ENCODE measurements around the gene UGT1A6. TPM values are rescaled to one million over a fixed set of nuclear protein-coding genes. Genes with fewer than 3 reads are reported as not detected.

UGT1A6 gene
- polyA plus RNA-seq, 1 of the 3 experiments (the other 2 are of a cell fraction): not detected

- TF ChIP-seq TEAD4 (IDR thresholded peaks at IDR 0.05; ENCODE audit: borderline replicate concordance, insufficient read depth) (no peak), IRF3 (IDR thresholded peaks at IDR 0.05; ENCODE audit: low read depth, low read length) (no peak), FOXM1 (IDR thresholded peaks at IDR 0.05; ENCODE audit: low read depth) (no peak), MXI1 (IDR thresholded peaks at IDR 0.05; ENCODE audit: low read depth, low read length) (no peak), ELF1 (IDR thresholded peaks at IDR 0.05) (no peak), SIN3A (IDR thresholded peaks at IDR 0.05; ENCODE audit: borderline replicate concordance, low read depth, low read length) (no peak)
Measured at GRCh38 chr2:233761040-233761769, 68.5 kb downstream of the UGT1A6 start (continued).

- Histone ChIP-seq H2AFZ (ENCODE audit: low read depth) (no peak overlapping the region), H3K79me2 (ENCODE audit: insufficient read depth) (no peaks in the 10 kb centered on the region), H3K27ac (ENCODE audit: low read depth in 2 of 2, low read length in 1 of 2) (no peak overlapping the region), H3F3A (replicated peaks; ENCODE audit: insufficient read depth) (no peaks in the 10 kb centered on the region), H3K9me3 (no peaks in the 10 kb centered on the region), H3K4me1 (ENCODE audit: control insufficient read depth in 1 of 2, insufficient read depth in 2 of 2, low read depth in 1 of 2, low read length in 1 of 2) (no peaks in the 10 kb centered on the region), H3K27me3 (ENCODE audit: insufficient read depth) (no peaks in the 10 kb centered on the region), H4K20me1 (ENCODE audit: insufficient read depth) (no peaks in the 10 kb centered on the region), H3K9me2 (no peaks in the 10 kb centered on the region), H3K4me2 (no peak overlapping the region), H3K36me3 (replicated peaks in 1 of 2; ENCODE audit: control insufficient read depth in 1 of 2, insufficient read depth in 2 of 2, low read length in 1 of 2) (no peaks in the 10 kb centered on the region), H3K9ac (no peak overlapping the region), H3K4me3 (ENCODE audit: low read depth in 2 of 2, low read length in 1 of 2) (no peak overlapping the region)
- no peak for DNase-seq
- CTCF ChIA-PET: no interaction called here
- POLR2A ChIA-PET: no interaction called here
- TF ChIP-seq FOXM1 (IDR thresholded peaks at IDR 0.05; ENCODE audit: low read depth): no peak
- TF ChIP-seq FOXJ3 (CRISPR knock-in tag; IDR thresholded peaks at IDR 0.05): no peak
- no peak for TF ChIP-seq TEAD4 (IDR thresholded peaks at IDR 0.05; ENCODE audit: borderline replicate concordance, insufficient read depth)
- TF ChIP-seq YY1 (IDR thresholded peaks at IDR 0.05; ENCODE audit: low read depth): no peak
- TF ChIP-seq PBX3 (IDR thresholded peaks at IDR 0.05): no peak
- no peak for TF ChIP-seq TAF1 (IDR thresholded peaks at IDR 0.05; ENCODE audit: borderline replicate concordance, low read depth, low read length)
- WGBS (ENCODE audit: low lambda C conversion rate): 18% methylated on average over 7 of the region's 7 CpGs
Measured at GRCh38 chr2:233764264-233764663, 71.6 kb downstream of the UGT1A6 start.

GRCh38 chr2:233764761-233765160 is 72.1 kb downstream of the UGT1A6 start:
- no peak overlapping the region for H3K4me2 ChIP-seq
- TF ChIP-seq PBX3 (IDR thresholded peaks at IDR 0.05) (no peak), NRF1 (IDR thresholded peaks at IDR 0.05; ENCODE audit: low read depth, low read length) (no peak), CTCF (IDR thresholded peaks at IDR 0.05) (no peak), JUND (IDR thresholded peaks at IDR 0.05) (no peak), USF2 (IDR thresholded peaks at IDR 0.05; ENCODE audit: borderline replicate concordance, low read depth, low read length) (no peak), MXI1 (IDR thresholded peaks at IDR 0.05; ENCODE audit: low read depth, low read length) (no peak), TAF1 (IDR thresholded peaks at IDR 0.05; ENCODE audit: borderline replicate concordance, low read depth, low read length) (no peak), TEAD4 (IDR thresholded peaks at IDR 0.05; ENCODE audit: borderline replicate concordance, insufficient read depth) (no peak), RCOR1 (IDR thresholded peaks at IDR 0.05; ENCODE audit: low read length) (no peak), RFX5 (IDR thresholded peaks at IDR 0.05; ENCODE audit: low read length) (no peak), MEF2A (IDR thresholded peaks at IDR 0.05; ENCODE audit: borderline replicate concordance, low read depth) (no peak), RAD21 (IDR thresholded peaks at IDR 0.05; ENCODE audit: low read length) (no peak)

More at GRCh38 chr2:233764761-233765160, 72.1 kb downstream of the UGT1A6 start:
- H3K27me3 ChIP-seq (ENCODE audit: insufficient read depth): no peaks in the 10 kb centered on the region
- H3K9ac ChIP-seq: no peak overlapping the region
- no peaks in the 10 kb centered on the region for H3K79me2 ChIP-seq (ENCODE audit: insufficient read depth)
- H3K9me2 ChIP-seq: no peaks in the 10 kb centered on the region
- no peak overlapping the region for H3K4me3 ChIP-seq (ENCODE audit: low read depth in 2 of 2, low read length in 1 of 2)
- CTCF ChIA-PET: no interaction called here
- POLR2A ChIA-PET: no interaction called here
- no peaks in the 10 kb centered on the region for H3K36me3 ChIP-seq (replicated peaks in 1 of 2; ENCODE audit: control insufficient read depth in 1 of 2, insufficient read depth in 2 of 2, low read length in 1 of 2)
- H2AFZ ChIP-seq (ENCODE audit: low read depth): no peak overlapping the region
- H4K20me1 ChIP-seq (ENCODE audit: insufficient read depth): no peaks in the 10 kb centered on the region
- H3K9me3 ChIP-seq: no peaks in the 10 kb centered on the region
- no peaks in the 10 kb centered on the region for H3F3A ChIP-seq (replicated peaks; ENCODE audit: insufficient read depth)
- DNase-seq: no peak
- 22% methylated on average over 2 of the region's 3 CpGs for WGBS (ENCODE audit: low lambda C conversion rate)
- H3K27ac ChIP-seq (ENCODE audit: low read depth in 2 of 2, low read length in 1 of 2): no peak overlapping the region
- no peaks in the 10 kb centered on the region for H3K4me1 ChIP-seq (ENCODE audit: control insufficient read depth in 1 of 2, insufficient read depth in 2 of 2, low read depth in 1 of 2, low read length in 1 of 2)

All from SK-N-SH (cell line).